Gastrocnemius medialis (tissue), 4 donors: ENCODE results near the gene RPS25.

Experiments used
- CTCF ChIP-seq, 5 experiments: fragments of 450-650 bp in 3 of 5; fragments of 200-600 bp in 2 of 5; sonication (generic) in 2 of 5; IDR thresholded peaks in 4 of 5; conservative IDR thresholded peaks in 1 of 5; 1 replicate in 4 of 5; 2 replicates in 1 of 5; pipeline ENCODE4 v1.5.1; 2016 to 2019; ENCODE audit warnings: antibody characterized with exemption in 5 of 5, mild to moderate bottlenecking in 3 of 5, moderate library complexity in 3 of 5
- POLR2A ChIP-seq, 2 donors: fragments of 450-650 bp; IDR thresholded peaks; one replicate each; pipeline ENCODE4 v1.6.1; 2017; ENCODE audit warnings: antibody characterized with exemption in 2 of 2, mild to moderate bottlenecking in 2 of 2, moderate library complexity in 2 of 2

- TF ChIP-seq CTCF (IDR thresholded peaks at IDR 0.05 in 4 of 5, conservative IDR thresholded peaks at IDR 0.05 in 1 of 5) = no peak
- no peak for TF ChIP-seq POLR2A (IDR thresholded peaks at IDR 0.05)
These were observed 5.6 kb upstream of the RPS25 start for GRCh38 chr11:119023741-119024140.
